ENCODE data around the gene KRTAP5-2.

The KRTAP5-2 gene

DNA sequence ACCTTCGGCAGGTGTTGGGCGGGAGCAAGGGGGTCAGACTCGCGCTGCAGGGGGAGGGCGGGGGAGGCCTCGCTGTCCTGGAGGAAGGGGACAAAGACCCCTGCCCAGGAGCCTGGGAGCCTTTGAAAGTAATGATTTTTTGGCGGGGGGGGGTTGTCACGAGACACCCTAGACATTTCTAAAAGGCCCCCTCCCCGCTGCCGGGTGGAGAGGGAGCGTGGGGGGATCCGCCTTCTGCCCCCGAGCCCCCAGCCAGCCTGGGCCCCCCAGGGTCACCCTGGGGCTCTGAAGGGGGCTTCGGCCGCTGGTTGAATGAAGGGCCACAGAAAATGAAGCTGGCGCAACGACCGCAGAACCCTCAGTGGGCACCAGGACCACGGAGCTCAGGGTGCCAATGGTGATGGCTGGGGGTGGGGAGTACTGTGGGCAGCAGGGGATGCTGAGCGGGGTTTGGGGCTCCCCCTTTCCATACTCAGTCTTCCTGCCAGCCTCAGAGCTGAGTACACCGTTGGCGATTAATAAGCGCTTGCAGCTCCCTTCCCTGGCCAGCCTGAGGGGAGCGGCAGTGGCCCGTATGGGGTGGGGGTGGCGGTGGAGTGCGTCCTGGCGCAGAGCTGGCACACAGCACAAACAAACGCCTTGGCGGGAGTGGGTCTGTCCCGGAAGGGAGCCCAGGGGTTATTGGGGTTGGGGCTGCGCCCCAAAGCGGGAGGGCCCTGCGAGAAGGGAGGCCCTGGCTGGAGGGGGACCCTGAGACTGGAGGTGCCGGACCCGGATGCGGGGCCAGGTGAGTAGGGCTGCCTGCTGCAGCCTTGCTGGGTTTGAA lies 24.8 kb downstream of the KRTAP5-2 start:
- TF ChIP-seq, protein P1, sequence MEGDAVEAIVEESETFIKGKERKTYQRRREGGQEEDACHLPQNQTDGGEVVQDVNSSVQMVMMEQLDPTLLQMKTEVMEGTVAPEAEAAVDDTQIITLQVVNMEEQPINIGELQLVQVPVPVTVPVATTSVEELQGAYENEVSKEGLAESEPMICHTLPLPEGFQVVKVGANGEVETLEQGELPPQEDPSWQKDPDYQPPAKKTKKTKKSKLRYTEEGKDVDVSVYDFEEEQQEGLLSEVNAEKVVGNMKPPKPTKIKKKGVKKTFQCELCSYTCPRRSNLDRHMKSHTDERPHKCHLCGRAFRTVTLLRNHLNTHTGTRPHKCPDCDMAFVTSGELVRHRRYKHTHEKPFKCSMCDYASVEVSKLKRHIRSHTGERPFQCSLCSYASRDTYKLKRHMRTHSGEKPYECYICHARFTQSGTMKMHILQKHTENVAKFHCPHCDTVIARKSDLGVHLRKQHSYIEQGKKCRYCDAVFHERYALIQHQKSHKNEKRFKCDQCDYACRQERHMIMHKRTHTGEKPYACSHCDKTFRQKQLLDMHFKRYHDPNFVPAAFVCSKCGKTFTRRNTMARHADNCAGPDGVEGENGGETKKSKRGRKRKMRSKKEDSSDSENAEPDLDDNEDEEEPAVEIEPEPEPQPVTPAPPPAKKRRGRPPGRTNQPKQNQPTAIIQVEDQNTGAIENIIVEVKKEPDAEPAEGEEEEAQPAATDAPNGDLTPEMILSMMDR (IDR thresholded peaks at IDR 0.05; ENCODE audit: low read depth, low read length): no peak
- DNase-seq: no peak
- peaks cover 27% of the 10 kb centered on the region for H3K27me3 ChIP-seq

DNA sequence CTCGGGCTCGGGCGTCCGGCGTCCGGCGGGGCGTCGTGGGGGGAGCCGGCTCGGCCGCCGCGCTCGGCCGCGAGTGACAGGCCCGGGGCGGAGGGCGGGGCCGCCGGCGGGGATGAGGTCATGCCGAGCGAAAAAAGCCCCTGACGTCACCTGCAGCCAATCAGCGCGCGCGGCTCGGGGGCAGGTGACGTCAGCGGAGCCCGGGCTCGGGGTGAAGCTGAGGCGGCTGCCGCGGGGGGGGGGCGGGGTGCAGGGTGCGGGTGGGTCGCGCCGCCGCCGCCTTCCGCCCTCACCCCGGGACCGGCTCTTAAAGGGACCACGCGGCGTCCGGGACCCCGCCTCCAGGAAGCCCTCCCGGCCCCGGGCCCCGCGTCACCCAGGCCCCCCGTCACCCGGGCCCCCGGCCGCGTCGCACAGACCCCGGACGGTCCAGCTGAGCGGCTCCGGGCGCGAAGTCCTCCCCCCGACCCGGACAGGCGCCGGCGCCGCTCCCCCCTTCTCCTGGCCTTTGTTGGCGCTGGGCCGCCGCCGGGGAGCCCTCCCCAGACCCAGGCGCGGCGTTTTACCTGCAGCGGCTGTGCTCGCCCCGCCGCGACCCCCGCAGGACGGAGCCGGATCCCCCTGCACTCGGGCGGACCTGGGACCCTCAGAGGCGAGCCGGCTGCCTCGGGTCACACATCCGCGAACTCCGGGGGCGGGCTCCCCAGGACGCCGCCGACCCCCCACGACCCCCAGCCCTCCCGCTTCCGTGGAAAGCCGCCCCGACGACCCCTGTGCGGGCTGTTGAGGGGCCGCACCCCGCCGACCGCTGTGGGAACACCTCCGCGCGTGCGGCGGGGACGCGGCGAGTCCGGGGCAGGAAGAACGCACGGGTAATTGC lies 25.7 kb downstream of the KRTAP5-2 start, which contains the start of gene DUSP8:
TSS of gene DUSP8 (minus strand) at position 75 of the 880 bp plus-strand sequence. CDS start 6,445 bp downstream, outside the sequence.
- Histone ChIP-seq H3K4me3 (ENCODE audit: low read depth, low read length) (peak within 1 kb of the TSS; percentile 59), H3K9me3 (no peaks in the 10 kb centered on the region), H3K36me3 (no peaks in the 10 kb centered on the region), H3K27me3 (peaks cover 27% of the 10 kb centered on the region), H3K4me1 (peaks cover 3% of the 10 kb centered on the region; the same call in 1 of the 2 replicates)
- TF ChIP-seq, protein P1 (IDR thresholded peaks at IDR 0.05; ENCODE audit: low read depth, low read length): no peak
- peak; percentile 87 for DNase-seq

More for the DNA sequence above, 24.8 kb downstream of the KRTAP5-2 start:
- H3K9me3 ChIP-seq: no peaks in the 10 kb centered on the region
- H3K4me1 ChIP-seq: peaks cover 3% of the 10 kb centered on the region; the same call in 1 of the 2 replicates
- peak overlapping the region; percentile 28 for H3K4me3 ChIP-seq (ENCODE audit: low read depth, low read length)
- H3K36me3 ChIP-seq: no peaks in the 10 kb centered on the region

DNA sequence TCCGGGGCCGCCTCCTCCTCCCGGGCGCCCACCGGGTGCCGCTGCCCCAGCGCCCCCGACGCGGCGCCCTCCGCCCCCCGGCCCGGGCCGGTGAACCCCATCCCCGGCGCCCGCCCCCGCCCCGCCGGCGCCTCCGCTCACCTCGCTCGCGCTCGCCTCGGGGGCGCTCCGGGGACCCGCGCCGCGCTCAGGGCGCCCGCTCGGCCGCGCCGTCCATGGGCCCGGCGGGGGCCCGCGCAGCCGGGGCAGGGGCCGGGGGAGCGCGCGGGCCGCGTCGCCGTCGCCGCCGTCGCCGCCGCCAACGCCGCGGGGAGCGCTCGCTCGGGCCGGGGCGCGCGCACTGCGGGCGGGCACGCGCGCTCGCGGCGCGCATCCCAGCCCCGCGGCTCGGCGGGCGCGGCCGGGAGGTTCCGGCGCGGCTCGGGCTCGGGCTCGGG lies 26.3 kb downstream of the KRTAP5-2 start:
- TF ChIP-seq, protein P1 (IDR thresholded peaks at IDR 0.05; ENCODE audit: low read depth, low read length): no peak
- Histone ChIP-seq H3K27me3 (peaks cover 27% of the 10 kb centered on the region), H3K36me3 (no peaks in the 10 kb centered on the region), H3K9me3 (no peaks in the 10 kb centered on the region), H3K4me3 (ENCODE audit: low read depth, low read length) (no peak overlapping the region), H3K4me1 (peaks cover 3% of the 10 kb centered on the region; the same call in 1 of the 2 replicates)
- DNase-seq: no peak

DNA sequence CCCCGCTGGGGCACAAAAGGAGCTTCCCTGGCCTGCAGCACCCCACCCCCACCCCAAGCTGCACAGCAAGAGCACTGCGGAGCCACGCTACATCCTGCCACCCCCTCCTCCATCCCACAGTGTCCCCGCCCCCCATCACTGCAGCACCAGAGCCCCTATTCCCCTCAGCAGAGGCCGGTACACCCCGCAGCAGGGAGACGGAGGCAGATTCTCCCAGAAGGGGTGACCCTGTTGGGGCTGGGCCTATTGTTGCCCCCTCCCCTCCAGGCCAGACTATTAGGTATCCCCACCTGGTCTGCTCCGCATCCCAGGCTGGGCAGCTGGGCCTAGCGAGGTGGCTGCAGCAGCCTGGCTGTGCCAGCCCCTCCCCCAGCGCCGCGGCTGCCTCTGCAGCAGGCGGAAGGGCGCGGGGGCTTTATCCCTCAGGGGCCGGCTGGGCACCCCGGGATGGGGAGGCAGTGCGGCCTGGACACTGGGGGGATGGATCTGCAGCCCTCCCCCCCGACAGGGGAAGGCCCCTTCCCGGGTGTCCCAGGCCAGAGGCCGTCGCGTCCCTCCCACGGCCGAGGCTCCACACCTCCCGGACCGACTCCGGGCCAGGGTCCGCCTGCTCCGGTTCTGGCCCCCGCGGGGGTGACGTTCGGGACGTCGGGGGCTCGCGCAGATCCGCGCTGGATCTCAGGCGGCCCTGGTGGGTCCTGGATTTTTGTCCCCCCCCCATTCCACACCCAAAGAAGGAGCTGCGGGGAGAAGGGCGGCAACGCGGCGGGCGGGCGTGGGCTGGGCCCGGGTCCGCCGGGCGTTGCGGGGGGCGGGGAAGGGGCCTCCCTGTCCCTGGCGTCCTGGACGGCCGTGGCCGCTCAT lies 27.0 kb downstream of the KRTAP5-2 start:
- Histone ChIP-seq H3K4me3 (ENCODE audit: low read depth, low read length) (peak overlapping the region; percentile 59), H3K4me1 (peaks cover 3% of the 10 kb centered on the region; the same call in 1 of the 2 replicates)
- peak; percentile 58 for DNase-seq

DNA sequence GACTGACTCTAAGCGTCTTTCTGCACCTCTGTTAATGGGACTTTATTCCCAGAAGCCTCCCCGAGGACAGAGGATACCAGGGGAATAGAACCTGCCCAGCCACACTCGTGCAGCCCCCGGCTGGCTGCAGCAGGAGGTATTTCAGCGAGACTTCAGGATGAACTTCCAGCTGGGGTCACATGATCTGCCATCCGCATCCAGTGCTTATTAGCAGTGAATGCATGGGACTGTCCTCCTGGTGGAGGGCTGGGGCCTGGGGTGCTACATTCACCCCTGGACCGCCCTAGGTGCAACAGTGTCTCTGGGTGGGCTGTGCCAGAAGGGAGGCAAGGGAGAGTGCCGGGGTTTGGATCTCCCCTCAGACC lies 27.6 kb downstream of the KRTAP5-2 start:
- H3K4me3 ChIP-seq (ENCODE audit: low read depth, low read length): peak overlapping the region; percentile 59; the same call in 1 of the 2 replicates
- TF ChIP-seq, protein P1 (IDR thresholded peaks at IDR 0.05; ENCODE audit: low read depth, low read length): no peak
- DNase-seq: no peak
- H3K36me3 ChIP-seq: no peaks in the 10 kb centered on the region
- peaks cover 27% of the 10 kb centered on the region for H3K27me3 ChIP-seq
- peaks cover 3% of the 10 kb centered on the region; the same call in 1 of the 2 replicates for H3K4me1 ChIP-seq
- H3K9me3 ChIP-seq: no peaks in the 10 kb centered on the region

More for the DNA sequence above, 27.0 kb downstream of the KRTAP5-2 start:
- TF ChIP-seq, protein P1 (IDR thresholded peaks at IDR 0.05; ENCODE audit: low read depth, low read length): no peak
- Histone ChIP-seq H3K9me3 (no peaks in the 10 kb centered on the region), H3K27me3 (peaks cover 27% of the 10 kb centered on the region), H3K36me3 (no peaks in the 10 kb centered on the region)
